ENCODE results near the gene SGPL1. TPM values are rescaled to one million over a fixed set of nuclear protein-coding genes. Genes with fewer than 3 reads are reported as not detected.

Gene SGPL1
- total RNA-seq, 2 experiments from 2014 or later = 28.2 to 31.8 TPM

GRCh38 chr10:70832852-70833528 is 17.2 kb downstream of the SGPL1 start:
- no peak for DNase-seq
- H3K27me3 Mint-ChIP-seq = no peaks in the 10 kb centered on the region
- peaks cover 7% of the 10 kb centered on the region for H3K4me1 Mint-ChIP-seq
- H3K36me3 Mint-ChIP-seq = peaks cover 18% of the 10 kb centered on the region
- no peak for ATAC-seq (ENCODE audit: low read depth)
- peaks cover 2% of the 10 kb centered on the region for H3K9me3 Mint-ChIP-seq
- H3K4me3 Mint-ChIP-seq = no peak overlapping the region
- POLR2A ChIA-PET = no interaction called here
- no peak overlapping the region for H3K27ac Mint-ChIP-seq

- ATAC-seq (ENCODE audit: low read depth) (no peak), DNase-seq (no peak)
- H3K4me3 Mint-ChIP-seq = no peak overlapping the region
- no peak overlapping the region for H3K27ac Mint-ChIP-seq
- H3K9me3 Mint-ChIP-seq = peaks cover 2% of the 10 kb centered on the region
- H3K27me3 Mint-ChIP-seq = no peaks in the 10 kb centered on the region
- peaks cover 24% of the 10 kb centered on the region for H3K36me3 Mint-ChIP-seq
- POLR2A ChIA-PET = no interaction called here
- peaks cover 7% of the 10 kb centered on the region for H3K4me1 Mint-ChIP-seq
These were observed 17.9 kb downstream of the SGPL1 start for GRCh38 chr10:70833601-70834000.

DNA sequence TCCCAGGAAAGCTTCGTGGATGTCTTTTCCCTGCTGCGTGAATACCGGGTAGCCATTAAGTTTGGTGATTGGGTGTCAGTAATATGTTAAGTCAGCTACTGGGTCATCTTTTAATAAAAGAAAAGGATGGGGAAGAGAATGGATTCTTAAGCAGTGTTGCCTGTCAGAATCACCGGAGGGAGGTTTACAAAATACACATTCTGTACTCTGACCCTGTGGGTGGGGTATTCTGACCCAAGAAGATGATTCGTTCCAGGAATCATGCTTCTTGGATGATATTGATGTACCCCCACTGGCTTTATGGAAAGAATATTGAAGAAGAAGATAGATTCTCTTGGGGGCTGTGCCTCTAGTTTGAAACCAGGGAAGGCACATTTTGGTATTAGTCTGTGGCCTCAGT is 18.3 kb downstream of the SGPL1 start:
- Mint-ChIP-seq H3K4me1 (peaks cover 7% of the 10 kb centered on the region), H3K4me3 (no peak overlapping the region), H3K27ac (no peak overlapping the region), H3K27me3 (no peaks in the 10 kb centered on the region), H3K36me3 (peaks cover 24% of the 10 kb centered on the region), H3K9me3 (peaks cover 2% of the 10 kb centered on the region)
- no peak for ATAC-seq (ENCODE audit: low read depth)
- POLR2A ChIA-PET = no interaction called here
- no peak for DNase-seq

GRCh38 chr10:70834441-70835151 is 18.8 kb downstream of the SGPL1 start:
- Mint-ChIP-seq H3K36me3 (peaks cover 24% of the 10 kb centered on the region), H3K27me3 (no peaks in the 10 kb centered on the region), H3K4me3 (no peak overlapping the region), H3K9me3 (peaks cover 2% of the 10 kb centered on the region), H3K4me1 (peaks cover 7% of the 10 kb centered on the region), H3K27ac (no peak overlapping the region)
- POLR2A ChIA-PET = no interaction called here
- DNase-seq = no peak
- ATAC-seq (ENCODE audit: low read depth) = no peak

- DNase-seq = no peak
- no peak for ATAC-seq (ENCODE audit: low read depth)
These were observed 20.6 kb downstream of the SGPL1 start for GRCh38 chr10:70836319-70836718.

GRCh38 chr10:70837660-70838059 is 21.9 kb downstream of the SGPL1 start:
- POLR2A ChIA-PET = no interaction called here
- Mint-ChIP-seq H3K27ac (no peak overlapping the region), H3K4me3 (no peak overlapping the region), H3K36me3 (peaks cover 40% of the 10 kb centered on the region), H3K4me1 (peaks cover 20% of the 10 kb centered on the region), H3K9me3 (peaks cover 5% of the 10 kb centered on the region), H3K27me3 (no peaks in the 10 kb centered on the region)
- ATAC-seq (ENCODE audit: low read depth) (no peak), DNase-seq (no peak)

More at GRCh38 chr10:70836319-70836718, 20.6 kb downstream of the SGPL1 start:
- Mint-ChIP-seq H3K36me3 (peaks cover 30% of the 10 kb centered on the region), H3K4me3 (no peak overlapping the region), H3K27me3 (no peaks in the 10 kb centered on the region), H3K9me3 (peaks cover 2% of the 10 kb centered on the region), H3K4me1 (peaks cover 16% of the 10 kb centered on the region), H3K27ac (no peak overlapping the region)
- POLR2A ChIA-PET = no interaction called here

GRCh38 chr10:70838270-70838805 is 22.6 kb downstream of the SGPL1 start:
- DNase-seq (no peak), ATAC-seq (ENCODE audit: low read depth) (no peak)
- Mint-ChIP-seq H3K27ac (no peak overlapping the region), H3K27me3 (no peaks in the 10 kb centered on the region), H3K36me3 (peaks cover 40% of the 10 kb centered on the region), H3K4me3 (no peak overlapping the region), H3K9me3 (peaks cover 5% of the 10 kb centered on the region), H3K4me1 (peaks cover 15% of the 10 kb centered on the region)
- POLR2A ChIA-PET = no interaction called here

DNA sequence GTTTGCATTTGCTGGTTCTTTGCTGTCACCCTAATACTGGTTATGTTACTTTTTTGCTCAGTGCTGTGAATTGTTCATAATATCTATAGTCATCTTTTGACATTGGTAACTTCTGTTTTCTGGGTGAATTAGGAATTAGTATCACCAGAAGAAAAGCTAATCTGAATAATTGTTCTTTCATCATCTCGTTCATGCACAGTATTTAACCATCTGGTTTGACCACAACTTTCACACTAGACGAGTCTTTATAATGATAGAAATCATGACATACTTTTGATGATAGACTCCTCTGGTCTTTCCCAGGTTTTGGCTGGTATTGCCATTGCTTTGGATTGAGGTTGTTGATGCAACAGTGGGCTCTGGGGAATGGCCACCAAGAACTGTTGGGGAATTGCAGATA is 25.1 kb downstream of the SGPL1 start:
- Mint-ChIP-seq H3K27ac (no peak overlapping the region), H3K9me3 (peaks cover 5% of the 10 kb centered on the region), H3K36me3 (peaks cover 45% of the 10 kb centered on the region), H3K4me1 (peaks cover 13% of the 10 kb centered on the region), H3K4me3 (no peak overlapping the region), H3K27me3 (no peaks in the 10 kb centered on the region)
- no peak for DNase-seq
- ATAC-seq (ENCODE audit: low read depth) = no peak
- POLR2A ChIA-PET = no interaction called here

DNA sequence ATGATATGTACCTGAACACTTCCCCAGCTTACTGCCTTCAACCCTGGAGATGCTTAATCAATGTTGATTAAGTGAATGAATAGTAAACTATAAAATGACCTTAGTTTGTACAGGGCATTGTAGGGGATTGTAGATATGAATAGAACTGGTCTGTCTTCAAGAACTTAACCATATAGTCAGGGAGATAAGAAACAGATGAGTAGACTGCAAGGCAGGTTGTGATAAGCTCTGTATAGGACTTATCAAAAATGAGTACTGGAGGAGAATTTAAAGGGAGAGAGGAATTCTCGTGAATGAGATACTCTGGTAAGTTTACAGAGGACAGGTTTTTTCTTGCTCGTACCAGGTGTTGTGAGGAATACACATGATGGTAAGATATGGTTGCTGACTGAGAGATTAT is 27.6 kb downstream of the SGPL1 start:
- peaks cover 19% of the 10 kb centered on the region for H3K4me1 Mint-ChIP-seq
- H3K27me3 Mint-ChIP-seq = no peaks in the 10 kb centered on the region
- DNase-seq (no peak), ATAC-seq (ENCODE audit: low read depth) (no peak)
- peaks cover 3% of the 10 kb centered on the region for H3K9me3 Mint-ChIP-seq
- peaks cover 31% of the 10 kb centered on the region for H3K36me3 Mint-ChIP-seq
- H3K4me3 Mint-ChIP-seq = no peak overlapping the region
- POLR2A ChIA-PET = no interaction called here
- no peak overlapping the region for H3K27ac Mint-ChIP-seq

- Mint-ChIP-seq H3K4me3 (no peak overlapping the region), H3K27ac (no peak overlapping the region), H3K9me3 (peaks cover 3% of the 10 kb centered on the region), H3K27me3 (no peaks in the 10 kb centered on the region), H3K36me3 (peaks cover 32% of the 10 kb centered on the region), H3K4me1 (peaks cover 19% of the 10 kb centered on the region)
- no peak for ATAC-seq (ENCODE audit: low read depth)
- POLR2A ChIA-PET = no interaction called here
- DNase-seq = no peak
These were observed 28.2 kb downstream of the SGPL1 start for GRCh38 chr10:70843776-70844489.

GRCh38 chr10:70845256-70845655 is 29.5 kb downstream of the SGPL1 start:
- no peak for ATAC-seq (ENCODE audit: low read depth)
- Mint-ChIP-seq H3K4me1 (peaks cover 23% of the 10 kb centered on the region), H3K4me3 (no peak overlapping the region), H3K27me3 (no peaks in the 10 kb centered on the region), H3K27ac (no peak overlapping the region), H3K9me3 (peaks cover 3% of the 10 kb centered on the region), H3K36me3 (peaks cover 26% of the 10 kb centered on the region)
- DNase-seq = no peak
- POLR2A ChIA-PET = no interaction called here

GRCh38 chr10:70845816-70846215 is 30.1 kb downstream of the SGPL1 start:
- Mint-ChIP-seq H3K27me3 (no peaks in the 10 kb centered on the region), H3K9me3 (peaks cover 3% of the 10 kb centered on the region), H3K4me3 (no peak overlapping the region), H3K4me1 (peaks cover 21% of the 10 kb centered on the region), H3K36me3 (peaks cover 24% of the 10 kb centered on the region), H3K27ac (no peak overlapping the region)
- POLR2A ChIA-PET = no interaction called here
- DNase-seq = no peak
- ATAC-seq (ENCODE audit: low read depth) = no peak

GRCh38 chr10:70846795-70847194 is 31.0 kb downstream of the SGPL1 start:
- POLR2A ChIA-PET = no interaction called here
- no peak overlapping the region for H3K27ac Mint-ChIP-seq
- no peaks in the 10 kb centered on the region for H3K27me3 Mint-ChIP-seq
- DNase-seq (no peak), ATAC-seq (ENCODE audit: low read depth) (no peak)
- peaks cover 2% of the 10 kb centered on the region for H3K9me3 Mint-ChIP-seq
- peaks cover 19% of the 10 kb centered on the region for H3K36me3 Mint-ChIP-seq
- H3K4me1 Mint-ChIP-seq = peaks cover 11% of the 10 kb centered on the region
- no peak overlapping the region for H3K4me3 Mint-ChIP-seq
